H9 (cell line): Measurements from ENCODE around the gene INSRR. TPM values are rescaled to one million over a fixed set of nuclear protein-coding genes. Genes with fewer than 3 reads are reported as not detected.

ENCODE experiments used
- DNase-seq: peaks from one replicate; pipeline ENCODE4 v3.0.0-alpha.2; 2017
- H2AFZ ChIP-seq: one replicate; pipeline ENCODE4 v1.6.1; 2013; ENCODE audit warnings: mild to moderate bottlenecking, low read length, control low read depth, moderate library complexity
- H2AK5ac ChIP-seq: 2 replicates; pipeline ENCODE4 v1.6.1; 2013; ENCODE audit warnings: low read length, control low read depth, mixed read lengths; ENCODE audit not compliant: insufficient read length
- H2BK120ac ChIP-seq: one replicate; pipeline ENCODE4 v1.6.1; 2013; ENCODE audit warnings: low read depth, mild to moderate bottlenecking, low read length, control low read depth, inconsistent platforms; ENCODE audit not compliant: poor library complexity, severe bottlenecking
- H2BK12ac ChIP-seq: 2 replicates; pipeline ENCODE4 v1.6.1; 2013; ENCODE audit warnings: low read length, control low read depth, mixed read lengths, low read depth; ENCODE audit not compliant: insufficient read length
- H2BK15ac ChIP-seq: 2 replicates; pipeline ENCODE4 v1.6.1; 2013; ENCODE audit warnings: low read depth, low read length, control low read depth
- H2BK20ac ChIP-seq: one replicate; pipeline ENCODE4 v1.6.1; 2013; ENCODE audit warnings: low read depth, mild to moderate bottlenecking, low read length, control low read depth, inconsistent platforms; ENCODE audit not compliant: poor library complexity, severe bottlenecking
- H2BK5ac ChIP-seq: 2 replicates; pipeline ENCODE4 v1.6.1; 2013; ENCODE audit warnings: low read length, control low read depth, mixed read lengths; ENCODE audit not compliant: insufficient read length
- H3K14ac ChIP-seq: 2 replicates; pipeline ENCODE4 v1.6.1; 2013; ENCODE audit warnings: low read length, control low read depth; ENCODE audit not compliant: insufficient read depth
- H3K18ac ChIP-seq: 2 replicates; pipeline ENCODE4 v1.6.1; 2013; ENCODE audit warnings: low read depth, mild to moderate bottlenecking, mixed read lengths, low read length, control low read depth; ENCODE audit not compliant: insufficient read length
- H3K23ac ChIP-seq: 2 replicates; pipeline ENCODE4 v1.6.1; 2013; ENCODE audit warnings: low read length, control low read depth, mixed read lengths, low read depth; ENCODE audit not compliant: insufficient read length
- H3K23me2 ChIP-seq: 2 replicates; pipeline ENCODE4 v1.6.1; 2013; ENCODE audit warnings: low read depth, mild to moderate bottlenecking, mixed read lengths, low read length, control low read depth; ENCODE audit not compliant: insufficient read length, poor library complexity, severe bottlenecking
- H3K27ac ChIP-seq: 2 replicates; pipeline ENCODE4 v1.5.1; 2013; ENCODE audit warnings: low read length, control low read depth, mixed read lengths, low read depth; ENCODE audit not compliant: insufficient read length
- H3K27me3 ChIP-seq: 2 replicates; pipeline ENCODE4 v1.6.1; 2013; ENCODE audit warnings: low read length, control low read depth, inconsistent platforms; ENCODE audit not compliant: insufficient read depth
- H3K4ac ChIP-seq: 2 replicates; pipeline ENCODE4 v1.6.1; 2013; ENCODE audit warnings: low read depth, mild to moderate bottlenecking, control low read depth, inconsistent platforms, low read length, moderate library complexity
- H3K4me1 ChIP-seq: 2 replicates; pipeline ENCODE4 v1.6.1; 2013; ENCODE audit warnings: low read length, control low read depth, inconsistent platforms; ENCODE audit not compliant: insufficient read depth
- H3K4me2 ChIP-seq: 2 replicates; pipeline ENCODE4 v1.6.1; 2013; ENCODE audit warnings: low read length, control low read depth, mixed read lengths; ENCODE audit not compliant: insufficient read length, insufficient read depth
- H3K56ac ChIP-seq: 2 replicates; pipeline ENCODE4 v1.6.1; 2013; ENCODE audit warnings: low read depth, mild to moderate bottlenecking, mixed read lengths, low read length, control low read depth; ENCODE audit not compliant: insufficient read length
- H3K79me1 ChIP-seq: 2 replicates; pipeline ENCODE4 v1.6.1; 2013; ENCODE audit warnings: low read depth, mild to moderate bottlenecking, moderate library complexity, low read length, control low read depth, inconsistent platforms; ENCODE audit not compliant: insufficient read depth, poor library complexity, severe bottlenecking
- H3K79me2 ChIP-seq: 2 replicates; pipeline ENCODE4 v1.6.1; 2013; ENCODE audit warnings: low read length, control low read depth, inconsistent platforms; ENCODE audit not compliant: insufficient read depth
- H3K9ac ChIP-seq: 2 replicates; pipeline ENCODE4 v1.6.1; 2013; ENCODE audit warnings: low read length, control low read depth, mixed read lengths; ENCODE audit not compliant: insufficient read length; ENCODE audit errors: extremely low read depth
- H3K9me3 ChIP-seq: one replicate; pipeline ENCODE4 v1.6.1; 2013; ENCODE audit warnings: low read depth, low read length, inconsistent platforms; ENCODE audit not compliant: control insufficient read depth
- H3T11ph ChIP-seq: one replicate; pipeline ENCODE4 v1.6.1; 2013; ENCODE audit warnings: mild to moderate bottlenecking, low read length, control low read depth, inconsistent platforms
- H4K20me1 ChIP-seq: one replicate; pipeline ENCODE4 v1.6.1; 2013; ENCODE audit not compliant: control insufficient read depth, insufficient read length, insufficient read depth
- H4K5ac ChIP-seq: 2 replicates; pipeline ENCODE4 v1.6.1; 2013; ENCODE audit warnings: low read depth, mild to moderate bottlenecking, mixed read lengths, low read length, control low read depth; ENCODE audit not compliant: insufficient read length
- H4K8ac ChIP-seq: replicated peaks from 2 replicates; pipeline ENCODE4 v1.6.1; 2013; ENCODE audit warnings: low read length, control low read depth, mixed read lengths, low read depth; ENCODE audit not compliant: insufficient read length
- H4K91ac ChIP-seq: 2 replicates; pipeline ENCODE4 v1.6.1; 2013; ENCODE audit warnings: low read depth, mild to moderate bottlenecking, moderate library complexity, mixed read lengths, low read length, control low read depth; ENCODE audit not compliant: insufficient read length
- H3K27ac Mint-ChIP-seq, 3 experiments: 2 replicates in 2 of 3; 3 replicates in 1 of 3; pipeline ENCODE4 v1.8.0; 2020 to 2021; ENCODE audit warnings: mixed read lengths in 3 of 3, mild to moderate bottlenecking in 1 of 3, moderate library complexity in 1 of 3
- H3K27me3 Mint-ChIP-seq: 2 replicates; pipeline ENCODE4 v1.8.0; 2021; ENCODE audit warnings: low read depth, mild to moderate bottlenecking, moderate library complexity, mixed read lengths
- H3K36me3 Mint-ChIP-seq, 3 experiments: 2 replicates in 2 of 3; 3 replicates in 1 of 3; pipeline ENCODE4 v1.8.0; 2020 to 2021; ENCODE audit warnings: low read depth in 3 of 3, mixed read lengths in 3 of 3; ENCODE audit not compliant: insufficient read depth in 1 of 3
- H3K4me1 Mint-ChIP-seq, 2 experiments: 2 replicates each; pipeline ENCODE4 v1.8.0; 2020; ENCODE audit warnings: mixed read lengths in 2 of 2
- H3K4me3 Mint-ChIP-seq, 2 experiments: 2 replicates in 1 of 2; 3 replicates in 1 of 2; pipeline ENCODE4 v1.8.0; 2020 to 2021; ENCODE audit warnings: mild to moderate bottlenecking in 2 of 2, mixed read lengths in 2 of 2, moderate library complexity in 1 of 2
- H3K9me3 Mint-ChIP-seq, 2 experiments: 2 replicates in 1 of 2; 3 replicates in 1 of 2; pipeline ENCODE4 v1.8.0; 2020; ENCODE audit warnings: mild to moderate bottlenecking in 2 of 2, mixed read lengths in 2 of 2, moderate library complexity in 1 of 2
- CTCF ChIP-seq: fragments of 200-600 bp; sonication (generic); conservative IDR thresholded peaks from 3 replicates; pipeline ENCODE4 v1.8.0; 2021; ENCODE audit warnings: antibody characterized with exemption, mild to moderate bottlenecking
- WGBS: extraction: QIAGEN DNeasy Blood & Tissue Kit; methylation state at CpG from one replicate; pipeline ENCODE4 v1.1.7; 2013; ENCODE audit warnings: missing lambda C conversion rate, low lambda C conversion rate, mixed read lengths; ENCODE audit not compliant: insufficient read length; ENCODE audit errors: extremely low coverage; 5-methylcytosine and 5-hydroxymethylcytosine counted together
- total RNA-seq: library from RNA; stranded (reverse); gene quantifications from 2 replicates; pipeline ENCODE4 v1.2.1, GENCODE V29; 2021

INSRR gene
- total RNA-seq, 1 experiment from 2014 or later: not detected

- peaks cover 14% of the 10 kb centered on the region for H3K23me2 ChIP-seq
- H2BK5ac ChIP-seq: no peak overlapping the region
- WGBS: no CpG with 5 or more reads among the region's 6 CpGs
- peak; percentile 33 for TF ChIP-seq CTCF
- H3K9ac ChIP-seq: no peak overlapping the region
- no peaks in the 10 kb centered on the region for H3K79me2 ChIP-seq
- H3K4me1 ChIP-seq: no peaks in the 10 kb centered on the region
- H4K20me1 ChIP-seq: no peaks in the 10 kb centered on the region
- peaks cover 60% of the 10 kb centered on the region for H3K27me3 ChIP-seq
- H2BK12ac ChIP-seq: no peak overlapping the region
- no peak overlapping the region for H2BK15ac ChIP-seq
- no peak overlapping the region for H4K5ac ChIP-seq
- no peak overlapping the region for H3K14ac ChIP-seq
- H4K8ac ChIP-seq: no peak overlapping the region
- no peak overlapping the region for H2AK5ac ChIP-seq
- no peaks in the 10 kb centered on the region for H3K36me3 Mint-ChIP-seq
- no peak overlapping the region for H2BK120ac ChIP-seq
- no peak overlapping the region for H3K27ac ChIP-seq
- peak overlapping the region in 1 of 2 experiments; percentile 82; a peak in 3 of 5 replicates for H3K4me3 Mint-ChIP-seq
- no peak overlapping the region for H2BK20ac ChIP-seq
- no peak overlapping the region for H3K4me2 ChIP-seq
- peaks cover 18 to 46% of the 10 kb centered on the region in 2 experiments for H3K4me1 Mint-ChIP-seq
- H3K27ac Mint-ChIP-seq: no peak overlapping the region; a peak in 1 of 7 replicates
- no peak overlapping the region for H4K91ac ChIP-seq
- no peak overlapping the region for H2AFZ ChIP-seq
- no peak for DNase-seq
- H3T11ph ChIP-seq: no peak overlapping the region
- no peak overlapping the region for H3K56ac ChIP-seq
- no peak overlapping the region for H3K18ac ChIP-seq
- H3K9me3 Mint-ChIP-seq: no peaks in the 10 kb centered on the region; a peak in 1 of 5 replicates
- H3K23ac ChIP-seq: no peak overlapping the region
- H3K4ac ChIP-seq: no peak overlapping the region
- H3K9me3 ChIP-seq: no peaks in the 10 kb centered on the region
- H3K27me3 Mint-ChIP-seq: peaks cover 90% of the 10 kb centered on the region
- H3K79me1 ChIP-seq: no peaks in the 10 kb centered on the region
Observed at GRCh38 chr1:156844102-156844501, 14.8 kb downstream of the INSRR start.
